Measurements from ENCODE around the gene AMER3.

DNA sequence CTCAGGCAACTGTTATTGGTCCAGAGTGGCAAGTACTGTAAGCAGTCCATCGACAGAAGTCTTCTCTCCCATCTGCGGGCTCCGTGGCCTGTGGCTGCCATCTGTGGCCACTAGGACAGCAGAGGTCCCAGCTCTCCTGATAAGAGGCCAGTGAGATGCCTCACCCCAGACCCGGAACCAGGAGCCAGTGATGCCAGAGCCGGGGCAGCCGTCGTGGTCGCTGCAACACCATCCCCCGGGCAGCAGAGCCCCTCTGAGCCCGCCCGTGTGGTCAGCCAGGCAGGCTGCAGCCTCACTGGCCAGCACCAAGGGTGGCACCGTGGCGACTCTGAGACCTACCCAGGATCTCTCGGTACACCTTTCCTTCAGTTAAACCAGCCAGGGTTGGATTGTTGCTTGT lies 17.7 kb upstream of the AMER3 start:
- no peak for TF ChIP-seq CTCF (conservative IDR thresholded peaks at IDR 0.05; ENCODE audit: low read length)
- no peak for TF ChIP-seq EZH2phosphoT487 (IDR thresholded peaks at IDR 0.05; ENCODE audit: borderline replicate concordance, low read depth, low read length)

Measured in OCI-LY7 (cell line).